Measurements from ENCODE around the gene ETS1.

ETS1 gene

DNA sequence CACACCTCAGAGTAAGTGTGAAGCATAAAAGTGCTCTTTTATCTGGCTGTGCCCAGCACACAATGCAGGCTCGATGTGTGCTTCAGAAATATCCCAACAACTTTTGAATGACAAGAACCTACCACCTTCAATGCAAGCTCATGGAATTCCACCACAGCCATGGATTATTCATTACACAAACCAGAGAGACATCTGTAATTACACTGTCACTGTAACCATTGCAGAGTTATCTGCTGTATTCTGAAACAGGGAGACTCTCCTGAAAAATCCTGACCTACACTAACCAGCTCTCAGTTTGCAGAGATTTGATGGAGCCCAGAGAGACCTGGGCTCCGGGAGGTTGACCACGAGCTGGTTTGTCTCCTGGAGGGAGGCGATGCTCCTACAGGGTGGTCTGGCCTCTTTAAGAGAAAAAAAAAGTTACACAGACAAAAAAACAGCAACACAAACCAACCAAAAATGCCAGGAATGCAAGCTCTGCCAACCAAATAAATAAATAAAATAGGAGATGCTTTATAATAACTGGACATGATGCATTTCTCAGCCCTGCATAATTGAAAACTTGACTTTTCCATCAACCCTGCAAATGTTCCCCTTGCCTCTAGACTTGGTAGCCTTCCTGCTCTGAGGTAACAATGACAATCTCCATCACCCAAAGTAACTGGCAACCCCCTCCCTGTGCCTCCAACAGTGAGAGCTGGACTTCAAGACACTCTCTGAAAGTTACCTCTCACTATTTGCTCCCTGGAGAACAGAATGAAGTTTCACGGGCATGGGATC, 69.7 kb downstream of the ETS1 start:
- DNase-seq (ENCODE audit: low spot score), result no peak

DNA sequence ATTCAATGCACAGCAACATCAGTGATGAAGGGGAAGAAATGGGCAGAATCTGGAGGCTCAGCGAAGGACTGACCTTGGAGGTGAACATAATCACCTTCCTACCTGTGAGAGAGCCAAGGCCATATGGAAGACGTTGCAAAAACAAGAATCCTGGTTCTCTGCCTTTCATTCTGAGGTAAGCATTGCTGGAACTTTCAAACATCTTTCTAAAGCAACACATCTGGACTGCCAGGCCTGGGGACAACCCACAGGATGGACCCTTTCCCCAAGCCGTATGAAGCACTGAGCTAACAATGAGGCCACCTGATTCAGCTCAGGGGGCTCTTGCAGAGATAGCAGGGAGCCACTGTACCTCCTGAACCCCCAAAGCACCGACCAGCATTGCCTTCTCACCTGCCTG, 70.5 kb downstream of the ETS1 start:
- no peak for DNase-seq (ENCODE audit: low spot score)

- DNase-seq (ENCODE audit: low spot score), result no peak
Observed at GRCh38 chr11:128515826-128516778, 71.3 kb downstream of the ETS1 start.

GRCh38 chr11:128515086-128515485, 72.3 kb downstream of the ETS1 start:
- no peak for DNase-seq (ENCODE audit: low spot score)

GRCh38 chr11:128513915-128514681, 73.3 kb downstream of the ETS1 start:
- DNase-seq (ENCODE audit: low spot score), result no peak

GRCh38 chr11:128512474-128512996, 74.8 kb downstream of the ETS1 start:
- no peak for DNase-seq (ENCODE audit: low spot score)

- DNase-seq (ENCODE audit: low spot score), result no peak
Observed at GRCh38 chr11:128511712-128512111, 75.6 kb downstream of the ETS1 start.

DNA sequence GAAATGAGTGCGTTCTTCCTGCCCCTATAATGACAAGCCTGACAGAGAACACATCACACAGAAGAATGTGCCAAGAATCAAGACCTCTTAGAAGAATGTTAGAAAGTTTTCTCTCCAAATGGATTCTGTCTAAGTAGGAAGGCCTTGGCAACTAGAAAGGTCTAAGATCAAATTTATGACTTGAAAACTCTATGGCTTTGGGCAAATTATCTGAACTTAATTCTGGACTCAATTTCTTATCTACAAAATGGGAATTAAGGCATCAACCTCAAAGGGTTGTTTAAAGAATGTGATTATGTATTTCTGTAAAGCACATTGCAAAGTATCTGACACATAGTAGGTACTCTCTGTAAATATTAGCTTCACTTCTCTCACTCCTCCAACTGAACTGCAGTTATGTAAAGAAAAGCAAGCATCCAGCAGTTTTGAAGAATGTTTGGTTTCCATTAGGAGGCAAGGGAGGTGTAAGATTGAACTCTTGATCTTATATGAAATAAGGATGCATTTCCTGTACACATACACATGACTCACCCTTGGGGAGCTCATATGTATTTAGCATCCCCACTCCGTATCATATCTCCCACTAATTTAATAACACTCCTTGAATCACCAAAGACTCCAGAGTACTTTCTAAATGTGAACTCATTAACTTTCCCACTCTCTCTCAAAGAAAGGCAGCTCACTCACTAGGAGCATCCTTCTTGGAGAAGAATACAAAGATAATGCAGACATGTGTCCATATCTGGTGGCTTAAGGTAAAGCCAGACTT, 77.6 kb downstream of the ETS1 start:
- no peak for DNase-seq (ENCODE audit: low spot score)

DNA sequence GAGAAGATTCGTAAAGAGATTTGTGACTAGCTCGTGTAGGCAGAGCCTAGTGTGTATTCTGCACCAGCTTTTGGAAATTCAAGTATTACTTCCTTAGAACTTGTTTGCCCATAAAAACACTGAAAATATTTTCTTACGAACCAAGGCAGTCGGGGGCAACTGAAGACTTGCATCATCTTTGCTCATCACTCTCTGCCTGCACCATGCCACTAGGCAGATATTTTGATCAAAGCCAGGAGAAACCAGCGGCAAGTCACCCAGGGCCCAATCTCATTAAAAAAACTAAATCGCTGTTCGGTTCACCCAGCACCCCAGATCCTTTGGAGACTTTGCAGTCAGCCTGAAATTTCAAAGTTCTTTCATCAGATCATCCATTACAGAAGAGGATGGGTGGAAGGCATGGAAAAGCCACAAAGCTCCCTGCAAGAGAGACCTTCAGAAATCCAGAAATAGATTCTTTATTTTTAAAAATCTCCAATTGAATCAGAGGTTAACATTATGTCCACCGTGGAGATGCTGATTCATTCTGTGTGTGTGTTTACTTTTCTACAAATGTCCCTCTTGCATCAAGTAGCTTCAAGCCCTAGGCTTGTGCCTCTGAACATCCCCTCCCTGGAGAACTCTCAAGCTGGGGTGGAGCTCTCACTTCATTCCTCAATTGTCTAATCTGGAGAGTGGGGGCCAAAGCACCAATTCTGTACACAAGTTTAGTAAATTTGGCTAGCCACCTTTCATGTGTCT, 78.4 kb downstream of the ETS1 start:
- DNase-seq (ENCODE audit: low spot score), result no peak

DNA sequence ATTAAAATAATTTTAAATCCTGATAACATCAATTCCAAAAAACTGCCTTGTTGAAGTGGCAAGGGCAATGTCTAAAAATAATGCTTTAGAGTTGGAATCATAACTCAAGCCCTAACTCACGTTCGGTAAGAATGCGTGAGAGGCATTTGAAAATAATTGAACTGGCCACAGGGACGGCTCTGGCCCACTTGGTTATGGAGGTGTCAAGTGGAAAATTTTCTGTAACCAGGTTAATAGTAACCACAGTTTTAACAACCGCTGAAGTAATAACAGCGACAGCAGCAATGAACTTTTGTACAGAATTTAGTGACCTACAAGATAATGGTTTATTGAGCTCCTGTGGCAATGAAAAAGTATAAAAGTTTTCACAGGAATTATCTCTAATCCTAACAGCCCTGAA, 79.4 kb downstream of the ETS1 start:
- no peak for DNase-seq (ENCODE audit: low spot score)

DNA sequence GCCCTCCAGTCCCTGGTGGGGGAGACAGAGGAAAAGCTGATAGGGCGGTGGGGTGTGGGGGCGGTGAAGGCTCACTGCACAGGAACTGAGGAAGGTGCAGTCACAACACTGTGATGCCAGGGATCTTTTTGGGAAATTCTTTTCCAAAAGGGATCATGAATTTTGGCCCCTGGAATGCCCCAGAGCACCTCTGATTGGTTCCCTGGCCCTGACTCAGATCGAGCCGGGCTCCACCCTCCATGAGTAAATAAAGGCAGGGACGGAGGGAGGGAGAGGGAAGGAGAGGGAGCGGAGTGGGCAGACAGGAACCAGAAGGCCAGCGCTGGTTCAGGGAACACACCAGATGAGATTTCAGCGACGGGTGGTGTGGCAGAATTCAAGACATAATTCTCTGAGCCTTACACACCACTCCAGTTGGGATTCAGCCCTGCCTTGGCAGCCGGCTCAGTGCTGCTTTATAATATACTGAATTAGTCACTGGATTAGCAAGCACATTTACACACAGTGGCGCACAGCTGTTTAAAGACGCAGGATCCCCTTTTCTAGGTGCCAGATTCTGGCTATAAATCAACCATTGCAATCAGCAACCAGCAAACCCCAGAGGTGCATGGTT, 80.3 kb downstream of the ETS1 start:
- DNase-seq (ENCODE audit: low spot score), result no peak

DNA sequence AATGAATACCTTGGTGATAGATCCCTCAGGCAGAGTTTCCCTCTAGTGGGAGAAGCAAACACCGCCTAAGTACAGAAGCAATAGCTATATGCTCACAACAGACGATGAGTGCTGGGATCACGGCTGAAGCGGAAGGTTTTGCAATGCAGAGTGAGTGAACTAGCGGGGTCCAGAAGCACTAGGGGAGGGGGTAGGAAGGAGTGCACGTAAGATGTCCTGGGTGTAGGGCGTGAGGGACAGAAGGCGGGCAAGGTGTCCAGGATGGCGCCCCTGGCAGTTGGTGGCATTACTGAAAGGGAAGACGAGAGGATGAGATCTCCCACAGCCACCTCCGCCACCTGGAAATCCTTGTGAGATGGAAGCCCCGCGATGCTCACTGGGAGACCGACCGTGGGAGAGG, 81.0 kb downstream of the ETS1 start:
- DNase-seq (ENCODE audit: low spot score), result no peak

DNA sequence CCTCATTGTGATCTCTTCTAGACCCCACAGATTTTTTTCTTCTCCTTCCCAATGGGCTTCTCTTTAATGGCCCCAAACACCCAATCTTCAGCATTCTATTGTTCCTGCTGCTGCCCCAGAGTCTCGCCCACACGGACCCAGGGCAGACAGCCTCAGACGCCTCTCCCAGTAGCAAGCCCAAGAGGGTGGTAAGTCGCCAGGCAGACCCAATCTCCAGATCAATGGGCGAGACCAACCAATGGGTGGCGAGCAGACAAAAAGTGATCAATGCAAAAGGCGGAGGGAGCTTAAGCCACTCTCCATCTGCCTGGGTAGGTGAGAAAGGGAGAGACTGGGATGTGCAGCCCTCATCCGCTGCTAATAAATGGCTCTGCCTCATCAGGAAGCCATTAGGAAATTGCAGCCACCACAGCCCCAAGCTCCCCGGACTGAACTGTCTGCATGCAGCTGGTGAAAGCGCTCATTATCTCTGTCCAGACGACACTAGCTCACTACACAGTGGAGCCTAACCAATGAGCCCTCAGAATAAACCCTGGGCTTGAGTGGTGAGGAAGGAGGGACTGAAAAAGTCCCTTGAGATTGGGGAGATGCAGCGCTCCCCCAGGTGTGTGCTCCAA, 81.8 kb downstream of the ETS1 start:
- DNase-seq (ENCODE audit: low spot score), result peak; percentile 55

DNA sequence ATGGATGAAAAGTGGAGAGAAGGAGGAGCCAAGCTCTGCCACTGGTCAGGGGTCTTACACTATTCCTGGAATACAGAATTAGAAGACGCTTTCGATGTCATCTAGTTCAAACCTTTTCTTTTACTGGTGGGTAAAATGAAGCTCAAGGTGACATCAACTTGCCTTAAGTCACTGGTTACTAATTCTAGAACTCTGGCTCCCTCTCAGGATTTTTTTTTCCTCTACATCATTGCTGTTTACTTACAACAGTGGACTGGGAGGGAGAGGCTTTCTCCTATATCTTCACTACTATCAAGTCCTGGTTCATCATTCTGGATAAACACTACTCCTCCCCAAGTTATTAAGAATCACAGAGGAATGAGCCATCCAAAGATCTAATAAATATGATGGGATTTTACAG, 82.9 kb downstream of the ETS1 start:
- no peak for DNase-seq (ENCODE audit: low spot score)

DNA sequence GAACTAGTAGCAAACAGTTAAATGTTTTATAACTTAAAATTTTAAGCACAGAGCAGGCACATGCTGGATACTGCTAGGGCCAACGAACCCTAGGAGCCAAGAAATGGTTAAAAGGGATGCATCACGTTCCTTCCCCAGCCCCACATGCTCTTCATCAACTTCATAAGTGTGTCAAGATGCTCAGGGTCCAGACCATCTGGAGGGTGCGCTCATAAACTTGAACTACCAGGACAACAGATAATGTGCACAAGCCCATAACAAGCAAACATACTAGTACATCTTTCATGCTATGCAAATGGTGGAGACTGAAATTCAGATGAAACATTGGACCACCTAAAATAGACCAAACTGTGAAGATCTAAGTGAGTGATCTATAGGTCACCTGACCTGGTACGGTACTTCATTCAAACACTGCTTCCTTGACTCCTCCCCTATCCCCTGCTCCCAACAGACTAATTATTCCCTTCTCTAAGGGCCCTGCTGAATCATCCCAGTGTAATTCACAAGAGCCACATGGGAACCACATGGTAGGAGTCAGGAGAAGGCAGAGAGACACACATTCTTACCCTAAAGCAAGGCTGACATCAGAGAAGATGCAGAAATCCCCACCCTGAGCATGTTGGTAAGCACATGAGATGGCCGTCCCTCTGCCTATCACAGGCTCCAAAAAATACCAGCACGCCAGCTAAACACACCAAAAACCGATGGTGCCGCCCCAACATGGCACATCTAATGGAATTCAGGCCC, 83.9 kb downstream of the ETS1 start:
- DNase-seq (ENCODE audit: low spot score), result no peak

DNA sequence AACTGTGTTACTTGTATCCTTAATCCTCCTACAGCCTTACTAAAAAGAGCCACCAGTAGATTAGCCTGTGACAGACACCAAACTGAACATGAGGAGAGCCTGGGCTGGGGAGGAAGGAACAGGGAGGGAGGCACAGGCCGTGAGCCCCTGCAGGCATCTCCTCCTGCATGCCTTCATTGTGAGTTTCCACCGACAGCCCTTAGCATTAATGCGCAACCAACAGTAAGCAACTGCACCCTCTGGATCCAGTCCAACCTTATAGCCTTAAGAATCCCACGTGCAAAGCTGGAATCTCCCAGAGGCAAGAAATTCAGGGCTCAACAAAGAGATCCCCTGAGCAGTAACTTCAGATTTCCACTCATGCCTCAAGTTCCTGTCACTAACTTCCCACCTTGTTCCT, 84.6 kb downstream of the ETS1 start:
- DNase-seq (ENCODE audit: low spot score), result no peak

DNA sequence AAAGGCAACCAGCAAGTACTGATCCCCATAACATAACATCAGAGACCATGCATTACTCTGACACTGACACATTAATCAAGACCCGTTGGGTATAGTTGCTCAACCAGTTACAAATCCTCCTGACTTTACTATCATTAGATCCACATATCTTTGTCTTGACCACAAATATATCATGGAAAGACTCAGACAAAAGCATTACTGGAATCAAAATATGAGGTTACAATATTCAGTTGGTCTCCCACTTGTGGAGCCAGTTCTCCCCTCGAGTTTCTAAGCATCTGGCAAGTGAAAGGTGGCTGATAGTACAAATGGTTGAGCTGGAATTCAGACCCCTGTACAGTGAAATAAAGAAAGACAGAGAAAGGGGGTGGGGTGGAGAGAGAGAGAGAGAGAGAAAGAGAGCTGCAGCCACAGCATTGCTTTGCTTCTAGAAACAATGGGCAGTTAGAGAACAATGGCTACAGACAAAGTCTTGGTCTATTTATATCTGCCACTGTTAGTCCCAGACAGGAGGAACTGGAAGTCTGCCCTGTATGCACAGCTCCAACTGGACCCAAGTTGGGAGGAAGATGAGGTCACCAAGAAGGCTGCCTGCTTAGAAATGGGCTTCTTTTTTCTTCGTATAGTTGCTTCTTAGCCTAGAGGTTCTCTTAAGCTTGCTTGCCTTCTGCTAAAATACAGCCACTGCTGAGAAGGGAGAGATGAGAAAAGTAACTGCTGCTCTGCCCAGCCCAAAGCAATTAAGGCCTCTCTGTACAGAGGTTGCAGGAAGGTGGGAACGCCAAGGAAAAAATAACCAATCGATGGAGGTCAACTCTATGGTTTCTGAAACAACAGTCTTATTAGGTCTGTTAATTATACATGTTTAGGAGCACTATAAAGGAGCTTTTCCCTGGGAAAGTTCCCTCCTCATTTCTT, 85.5 kb downstream of the ETS1 start:
- peak; percentile 83 for DNase-seq (ENCODE audit: low spot score)

GRCh38 chr11:128501008-128501407, 86.3 kb downstream of the ETS1 start:
- DNase-seq (ENCODE audit: low spot score), result no peak
